Neural progenitor cell (in vitro differentiated cells): ENCODE measurements around the gene RAPH1.

Experiments used
- EZH2 ChIP-seq: fragments of 200-600 bp; sonication (generic); IDR thresholded peaks from 2 replicates; pipeline ENCODE4 v1.6.1; 2017; ENCODE audit warnings: antibody characterized with exemption, mild to moderate bottlenecking, moderate library complexity
- TF ChIP-seq, protein P1 (sequence below): fragments of 200-600 bp; sonication (generic); IDR thresholded peaks from 2 replicates; pipeline ENCODE4 v1.5.1; 2017; ENCODE audit warnings: antibody characterized with exemption, mild to moderate bottlenecking

DNA sequence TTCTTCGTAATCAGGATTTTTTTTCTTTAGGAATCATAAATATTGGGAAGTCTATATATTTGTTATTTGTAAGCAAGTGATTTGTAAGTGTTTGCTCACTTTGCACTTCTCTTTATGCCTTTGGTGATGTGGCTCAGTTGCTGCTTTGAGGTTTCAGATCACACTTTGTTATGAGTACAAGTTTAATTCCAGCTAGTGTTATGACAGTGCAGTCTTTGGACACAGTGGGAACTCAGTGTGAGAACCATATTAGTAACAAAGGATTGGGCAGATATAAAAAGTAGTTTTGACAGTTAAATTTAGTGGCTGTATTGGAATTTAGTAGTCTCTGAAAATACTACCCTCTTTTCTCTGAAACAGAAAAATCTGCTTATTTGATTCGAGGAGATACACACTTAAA, 139.2 kb downstream of the RAPH1 start:
- TF ChIP-seq, protein P1, sequence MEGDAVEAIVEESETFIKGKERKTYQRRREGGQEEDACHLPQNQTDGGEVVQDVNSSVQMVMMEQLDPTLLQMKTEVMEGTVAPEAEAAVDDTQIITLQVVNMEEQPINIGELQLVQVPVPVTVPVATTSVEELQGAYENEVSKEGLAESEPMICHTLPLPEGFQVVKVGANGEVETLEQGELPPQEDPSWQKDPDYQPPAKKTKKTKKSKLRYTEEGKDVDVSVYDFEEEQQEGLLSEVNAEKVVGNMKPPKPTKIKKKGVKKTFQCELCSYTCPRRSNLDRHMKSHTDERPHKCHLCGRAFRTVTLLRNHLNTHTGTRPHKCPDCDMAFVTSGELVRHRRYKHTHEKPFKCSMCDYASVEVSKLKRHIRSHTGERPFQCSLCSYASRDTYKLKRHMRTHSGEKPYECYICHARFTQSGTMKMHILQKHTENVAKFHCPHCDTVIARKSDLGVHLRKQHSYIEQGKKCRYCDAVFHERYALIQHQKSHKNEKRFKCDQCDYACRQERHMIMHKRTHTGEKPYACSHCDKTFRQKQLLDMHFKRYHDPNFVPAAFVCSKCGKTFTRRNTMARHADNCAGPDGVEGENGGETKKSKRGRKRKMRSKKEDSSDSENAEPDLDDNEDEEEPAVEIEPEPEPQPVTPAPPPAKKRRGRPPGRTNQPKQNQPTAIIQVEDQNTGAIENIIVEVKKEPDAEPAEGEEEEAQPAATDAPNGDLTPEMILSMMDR: no peak
- TF ChIP-seq EZH2: no peak
